ENCODE results near the gene ACTG1. TPM values are rescaled to one million over a fixed set of nuclear protein-coding genes. Genes with fewer than 3 reads are reported as not detected.

Gene ACTG1
- total and polyA plus RNA-seq, 2 of the 13 experiments (the other 11 are each of a cell fraction or from before 2014, with no cell fraction given) = 973 to 1,138 TPM

- TF ChIP-seq DBP (CRISPR knock-in tag; IDR thresholded peaks at IDR 0.05; ENCODE audit: not compliant biosample characterization) (no peak), ZHX2 (IDR thresholded peaks at IDR 0.05; ENCODE audit: low read depth) (no peak), ZHX2 (CRISPR knock-in tag; IDR thresholded peaks at IDR 0.05; ENCODE audit: borderline replicate concordance) (no peak), ZNF558 (CRISPR knock-in tag; IDR thresholded peaks at IDR 0.05; ENCODE audit: borderline replicate concordance) (no peak), TOE1 (CRISPR knock-in tag; IDR thresholded peaks at IDR 0.05) (no peak; the same call in 1 of the 2 replicates), ZNF460 (CRISPR knock-in tag; IDR thresholded peaks at IDR 0.05; ENCODE audit: borderline replicate concordance) (no peak), NFATC3 (CRISPR knock-in tag; IDR thresholded peaks at IDR 0.05) (0 out of 2 replicates have a peak, but pooled peaks have one; percentile 77), ZFP36L1 (CRISPR knock-in tag; IDR thresholded peaks at IDR 0.05) (no peak), NFIB (CRISPR knock-in tag; IDR thresholded peaks at IDR 0.05; ENCODE audit: borderline replicate concordance) (no peak), HNF1A (IDR thresholded peaks at IDR 0.05; ENCODE audit: low read depth) (no peak), HNF1A (CRISPR knock-in tag; IDR thresholded peaks at IDR 0.05; ENCODE audit: borderline replicate concordance) (0 out of 2 replicates have a peak, but pooled peaks have one; percentile 47), ZNF574 (CRISPR knock-in tag; IDR thresholded peaks at IDR 0.05) (no peak; the same call in 1 of the 2 replicates)
These were observed 39.1 kb upstream of the ACTG1 start (continued) for GRCh38 chr17:81551458-81552243.
